Neural progenitor cell (in vitro differentiated cells): Measurements from ENCODE around the gene NALCN. TPM values are rescaled to one million over a fixed set of nuclear protein-coding genes. Genes with fewer than 3 reads are reported as not detected.

Experiments used
- DNase-seq: peaks from one replicate; pipeline ENCODE4 v3.0.0-alpha.2; 2016; ENCODE audit warnings: low spot score
- H2AFZ ChIP-seq: fragments of 200-600 bp; sonication (generic); replicated peaks from 2 replicates; pipeline ENCODE4 v1.6.1; 2016; ENCODE audit warnings: antibody characterized with exemption
- H3F3A ChIP-seq: fragments of 200-600 bp; sonication (generic); 2 replicates; pipeline ENCODE4 v1.6.1; 2016; ENCODE audit warnings: antibody characterized with exemption, low read depth
- H3K27ac ChIP-seq: fragments of 200-600 bp; sonication (generic); 2 replicates; pipeline ENCODE4 v1.5.1; 2016; ENCODE audit warnings: mild to moderate bottlenecking
- H3K27me3 ChIP-seq: fragments of 200-600 bp; sonication (generic); 2 replicates; pipeline ENCODE4 v1.6.1; 2016; ENCODE audit warnings: mild to moderate bottlenecking, moderate library complexity
- H3K36me3 ChIP-seq: fragments of 200-600 bp; sonication (generic); 2 replicates; pipeline ENCODE4 v1.5.1; 2016
- H3K4me1 ChIP-seq: fragments of 200-600 bp; sonication (generic); 2 replicates; pipeline ENCODE4 v1.6.1; 2016; ENCODE audit warnings: mixed run types
- H3K4me2 ChIP-seq: fragments of 200-600 bp; sonication (generic); 2 replicates; pipeline ENCODE4 v1.6.1; 2016
- H3K4me3 ChIP-seq: fragments of 200-600 bp; sonication (generic); 2 replicates; pipeline ENCODE4 v1.5.1; 2016
- H3K79me2 ChIP-seq: fragments of 200-600 bp; sonication (generic); 2 replicates; pipeline ENCODE4 v1.6.1; 2016; ENCODE audit warnings: low read depth
- H3K9ac ChIP-seq: fragments of 200-600 bp; sonication (generic); 2 replicates; pipeline ENCODE4 v1.6.1; 2016
- H3K9me3 ChIP-seq: fragments of 200-600 bp; sonication (generic); 2 replicates; pipeline ENCODE4 v1.5.1; 2016; ENCODE audit warnings: low read depth
- H4K20me1 ChIP-seq: fragments of 200-600 bp; sonication (generic); 2 replicates; pipeline ENCODE4 v1.6.1; 2016; ENCODE audit warnings: low read depth
- H3K27ac Mint-ChIP-seq: 3 replicates; pipeline ENCODE4 v1.8.0; 2021; ENCODE audit warnings: mixed read lengths
- H3K27me3 Mint-ChIP-seq: 2 replicates; pipeline ENCODE4 v1.8.0; 2022; ENCODE audit warnings: low read depth, mild to moderate bottlenecking, inconsistent platforms, moderate library complexity, mixed read lengths; ENCODE audit not compliant: insufficient read depth
- H3K36me3 Mint-ChIP-seq: 3 replicates; pipeline ENCODE4 v1.8.0; 2021; ENCODE audit warnings: mixed read lengths
- H3K4me1 Mint-ChIP-seq: 3 replicates; pipeline ENCODE4 v1.8.0; 2021; ENCODE audit warnings: mixed read lengths
- H3K4me3 Mint-ChIP-seq: 3 replicates; pipeline ENCODE4 v1.8.0; 2021; ENCODE audit warnings: mild to moderate bottlenecking, moderate library complexity, mixed read lengths
- H3K9me3 Mint-ChIP-seq: 3 replicates; pipeline ENCODE4 v1.8.0; 2020; ENCODE audit warnings: mixed read lengths
- EZH2 ChIP-seq: fragments of 200-600 bp; sonication (generic); IDR thresholded peaks from 2 replicates; pipeline ENCODE4 v1.6.1; 2017; ENCODE audit warnings: antibody characterized with exemption, mild to moderate bottlenecking, moderate library complexity
- EZH2phosphoT487 ChIP-seq: fragments of 200-600 bp; sonication (generic); IDR thresholded peaks from 2 replicates; pipeline ENCODE4 v1.6.1; 2017; ENCODE audit warnings: antibody characterized with exemption
- total RNA-seq: library from RNA; depleted of rRNA; stranded (reverse); fragments of >200 nt; gene quantifications from 2 replicates; pipeline ENCODE4 v1.2.3, GENCODE V29; 2015; ENCODE audit warnings: low replicate concordance
- TF ChIP-seq, protein P1 (sequence below): fragments of 200-600 bp; sonication (generic); IDR thresholded peaks from 2 replicates; pipeline ENCODE4 v1.5.1; 2017; ENCODE audit warnings: antibody characterized with exemption, mild to moderate bottlenecking

The NALCN gene
- total RNA-seq, 1 donor from 2014 or later: 1.1 TPM

GRCh38 chr13:101346942-101347728 is 69.2 kb downstream of the NALCN start:
- H3K27ac ChIP-seq: no peak overlapping the region
- no peaks in the 10 kb centered on the region for H4K20me1 ChIP-seq
- TF ChIP-seq, protein P1, sequence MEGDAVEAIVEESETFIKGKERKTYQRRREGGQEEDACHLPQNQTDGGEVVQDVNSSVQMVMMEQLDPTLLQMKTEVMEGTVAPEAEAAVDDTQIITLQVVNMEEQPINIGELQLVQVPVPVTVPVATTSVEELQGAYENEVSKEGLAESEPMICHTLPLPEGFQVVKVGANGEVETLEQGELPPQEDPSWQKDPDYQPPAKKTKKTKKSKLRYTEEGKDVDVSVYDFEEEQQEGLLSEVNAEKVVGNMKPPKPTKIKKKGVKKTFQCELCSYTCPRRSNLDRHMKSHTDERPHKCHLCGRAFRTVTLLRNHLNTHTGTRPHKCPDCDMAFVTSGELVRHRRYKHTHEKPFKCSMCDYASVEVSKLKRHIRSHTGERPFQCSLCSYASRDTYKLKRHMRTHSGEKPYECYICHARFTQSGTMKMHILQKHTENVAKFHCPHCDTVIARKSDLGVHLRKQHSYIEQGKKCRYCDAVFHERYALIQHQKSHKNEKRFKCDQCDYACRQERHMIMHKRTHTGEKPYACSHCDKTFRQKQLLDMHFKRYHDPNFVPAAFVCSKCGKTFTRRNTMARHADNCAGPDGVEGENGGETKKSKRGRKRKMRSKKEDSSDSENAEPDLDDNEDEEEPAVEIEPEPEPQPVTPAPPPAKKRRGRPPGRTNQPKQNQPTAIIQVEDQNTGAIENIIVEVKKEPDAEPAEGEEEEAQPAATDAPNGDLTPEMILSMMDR: no peak
- DNase-seq: no peak
- Mint-ChIP-seq H3K27me3 (no peaks in the 10 kb centered on the region), H3K27ac (no peak overlapping the region), H3K9me3 (no peaks in the 10 kb centered on the region), H3K4me3 (no peak overlapping the region), H3K4me1 (no peaks in the 10 kb centered on the region), H3K36me3 (no peaks in the 10 kb centered on the region)
- no peaks in the 10 kb centered on the region for H3K27me3 ChIP-seq
- no peak overlapping the region for H3K4me3 ChIP-seq
- no peak overlapping the region for H2AFZ ChIP-seq
- peaks cover 4% of the 10 kb centered on the region for H3K4me1 ChIP-seq
- H3F3A ChIP-seq: no peaks in the 10 kb centered on the region
- no peaks in the 10 kb centered on the region for H3K79me2 ChIP-seq
- H3K9me3 ChIP-seq: no peaks in the 10 kb centered on the region
- H3K36me3 ChIP-seq: no peaks in the 10 kb centered on the region
- no peak overlapping the region for H3K4me2 ChIP-seq
- H3K9ac ChIP-seq: no peak overlapping the region

DNA sequence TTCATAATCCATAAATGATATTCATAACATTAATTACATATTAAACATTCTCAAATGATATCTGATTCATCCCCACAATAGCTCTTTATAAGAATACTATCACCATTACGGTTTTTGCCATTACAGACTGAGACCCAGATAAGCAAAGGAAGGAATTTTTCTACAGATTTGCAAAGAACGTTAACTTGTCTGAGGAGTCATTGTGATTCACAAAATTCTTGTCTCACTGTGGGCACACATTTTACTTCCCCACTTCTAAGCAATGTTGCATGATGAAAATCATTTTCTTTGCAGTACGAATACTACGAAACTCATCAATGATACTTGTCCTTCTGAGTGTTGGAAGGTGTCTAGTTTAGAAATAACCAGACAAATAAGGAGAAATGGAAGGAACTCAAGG is 70.1 kb downstream of the NALCN start:
- peaks cover 4% of the 10 kb centered on the region for H3K4me1 ChIP-seq
- no peaks in the 10 kb centered on the region for H4K20me1 ChIP-seq
- H3K79me2 ChIP-seq: no peaks in the 10 kb centered on the region
- Mint-ChIP-seq H3K4me1 (no peaks in the 10 kb centered on the region), H3K9me3 (no peaks in the 10 kb centered on the region), H3K4me3 (no peak overlapping the region), H3K36me3 (no peaks in the 10 kb centered on the region), H3K27ac (no peak overlapping the region), H3K27me3 (no peaks in the 10 kb centered on the region)
- TF ChIP-seq EZH2 (no peak), EZH2phosphoT487 (no peak)
- TF ChIP-seq, protein P1: no peak
- DNase-seq: no peak
- no peak overlapping the region for H2AFZ ChIP-seq
- H3K9ac ChIP-seq: no peak overlapping the region
- no peak overlapping the region for H3K4me2 ChIP-seq
- no peak overlapping the region for H3K4me3 ChIP-seq
- no peaks in the 10 kb centered on the region for H3K36me3 ChIP-seq
- no peaks in the 10 kb centered on the region for H3K9me3 ChIP-seq
- no peaks in the 10 kb centered on the region for H3F3A ChIP-seq
- H3K27ac ChIP-seq: no peak overlapping the region
- H3K27me3 ChIP-seq: no peaks in the 10 kb centered on the region

DNA sequence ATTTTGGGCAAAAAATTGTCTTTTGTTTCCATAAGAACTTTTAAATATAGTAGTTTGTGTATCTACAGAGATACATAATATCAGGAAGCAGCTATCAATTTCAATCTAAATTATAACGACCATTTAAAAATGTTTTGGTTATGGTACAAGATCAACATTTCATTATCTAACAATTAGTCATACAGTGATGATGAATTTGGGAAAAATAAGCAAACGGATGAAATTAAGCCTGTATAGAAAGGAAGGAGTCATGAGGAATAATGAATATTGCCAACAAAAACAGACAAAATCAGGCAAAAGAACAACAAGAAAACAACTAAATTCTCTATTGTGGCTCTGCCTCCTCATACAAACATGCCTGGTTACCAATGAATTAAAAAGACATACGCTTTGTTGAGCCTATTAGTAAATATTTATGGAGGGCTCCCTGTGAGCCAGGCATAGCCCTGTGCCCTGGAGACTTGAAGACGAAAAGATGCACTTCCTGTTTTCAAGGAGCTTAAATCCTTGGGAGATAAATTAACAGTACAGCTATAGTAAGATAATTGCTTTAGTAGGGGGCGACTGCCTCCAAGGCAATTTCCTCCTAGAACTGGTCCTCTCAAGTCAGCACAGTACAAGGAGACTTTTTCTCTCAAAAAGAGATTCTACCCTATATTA is 73.0 kb downstream of the NALCN start:
- H3K9ac ChIP-seq: no peak overlapping the region
- H4K20me1 ChIP-seq: no peaks in the 10 kb centered on the region
- no peaks in the 10 kb centered on the region for H3K9me3 ChIP-seq
- peak overlapping the region; percentile 66 for H2AFZ ChIP-seq
- H3K36me3 ChIP-seq: no peaks in the 10 kb centered on the region
- Mint-ChIP-seq H3K27ac (no peak overlapping the region), H3K4me3 (no peak overlapping the region), H3K9me3 (no peaks in the 10 kb centered on the region), H3K36me3 (no peaks in the 10 kb centered on the region), H3K4me1 (no peaks in the 10 kb centered on the region), H3K27me3 (no peaks in the 10 kb centered on the region)
- H3K4me3 ChIP-seq: no peak overlapping the region
- H3K79me2 ChIP-seq: no peaks in the 10 kb centered on the region
- no peaks in the 10 kb centered on the region for H3K27me3 ChIP-seq
- H3F3A ChIP-seq: no peaks in the 10 kb centered on the region
- peaks cover 4% of the 10 kb centered on the region for H3K4me1 ChIP-seq
- no peak overlapping the region for H3K4me2 ChIP-seq
- DNase-seq: no peak
- H3K27ac ChIP-seq: no peak overlapping the region
- no peak for TF ChIP-seq EZH2phosphoT487
- no peak for TF ChIP-seq EZH2
- TF ChIP-seq, protein P1: no peak
